ENCODE data around the gene RABGAP1L.
A peak's percentile ranks its signal among the peaks of the same experiment; 100 is the strongest.

The RABGAP1L gene

DNA sequence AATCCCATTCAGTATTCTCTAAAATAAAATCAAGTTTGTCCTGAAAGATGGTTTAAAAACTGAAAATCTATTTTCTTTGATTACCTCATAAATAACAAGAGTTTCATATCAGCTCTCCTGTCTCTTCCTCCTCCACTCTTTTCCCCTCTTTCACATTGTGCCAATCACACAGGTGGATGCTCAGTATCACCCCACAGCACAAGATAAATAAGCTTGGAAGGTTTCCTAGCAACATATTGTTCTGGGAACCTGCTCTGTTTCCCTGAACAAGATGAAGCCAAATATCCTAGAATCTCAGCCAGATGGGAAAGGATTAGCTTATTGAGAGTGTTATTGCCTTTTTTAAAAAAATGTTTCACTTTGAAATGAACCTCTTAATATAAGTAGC is 794.7 kb downstream of the RABGAP1L start:
- DNase-seq = peak; percentile 65 to 75

- peak; percentile 40 to 56 for DNase-seq
Measured at GRCh38 chr1:174954671-174955669, 795.6 kb downstream of the RABGAP1L start.

GRCh38 chr1:174956086-174956485 is 796.8 kb downstream of the RABGAP1L start:
- no peak for DNase-seq

DNA sequence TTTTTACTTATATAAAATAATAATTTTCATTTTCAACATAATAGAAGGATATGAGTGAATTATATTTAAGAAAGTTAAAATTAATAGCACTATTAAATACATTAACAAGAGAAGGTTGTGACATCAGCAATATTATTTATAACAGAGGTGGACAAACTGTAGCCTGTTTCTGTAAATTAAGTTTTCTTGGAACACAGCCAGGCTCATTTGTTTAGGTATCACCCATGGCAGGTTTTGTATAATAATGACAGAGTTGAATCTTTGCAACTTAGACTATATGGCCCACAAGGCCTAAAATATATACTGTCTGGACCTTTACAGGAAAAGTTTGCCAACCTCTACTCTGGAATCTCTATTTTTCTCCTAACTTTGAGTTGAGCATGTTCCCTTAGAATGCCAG is 797.7 kb downstream of the RABGAP1L start:
- DNase-seq = no peak

GRCh38 chr1:174957829-174958228 is 798.5 kb downstream of the RABGAP1L start:
- DNase-seq = no peak

- DNase-seq = no peak
Measured at GRCh38 chr1:174958396-174958795, 799.1 kb downstream of the RABGAP1L start.

DNA sequence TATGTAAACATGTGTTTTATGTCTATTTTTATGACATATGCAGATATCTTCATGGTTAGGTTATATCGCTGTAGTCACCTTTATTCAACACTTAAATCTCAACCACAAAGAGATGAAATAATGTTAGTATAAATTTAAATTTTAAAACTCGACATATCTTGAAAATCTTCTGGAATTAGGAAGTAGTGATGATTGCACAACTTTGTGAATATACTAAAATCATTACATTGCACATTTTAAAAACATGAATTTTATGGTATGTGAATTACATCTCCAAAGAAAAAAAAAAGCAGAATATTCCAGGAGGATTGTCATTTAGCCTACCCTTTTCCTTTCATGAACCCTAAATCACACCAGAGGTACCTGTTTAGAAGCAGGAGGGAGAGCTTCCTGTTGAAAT is 801.0 kb downstream of the RABGAP1L start:
- DNase-seq = no peak

DNA sequence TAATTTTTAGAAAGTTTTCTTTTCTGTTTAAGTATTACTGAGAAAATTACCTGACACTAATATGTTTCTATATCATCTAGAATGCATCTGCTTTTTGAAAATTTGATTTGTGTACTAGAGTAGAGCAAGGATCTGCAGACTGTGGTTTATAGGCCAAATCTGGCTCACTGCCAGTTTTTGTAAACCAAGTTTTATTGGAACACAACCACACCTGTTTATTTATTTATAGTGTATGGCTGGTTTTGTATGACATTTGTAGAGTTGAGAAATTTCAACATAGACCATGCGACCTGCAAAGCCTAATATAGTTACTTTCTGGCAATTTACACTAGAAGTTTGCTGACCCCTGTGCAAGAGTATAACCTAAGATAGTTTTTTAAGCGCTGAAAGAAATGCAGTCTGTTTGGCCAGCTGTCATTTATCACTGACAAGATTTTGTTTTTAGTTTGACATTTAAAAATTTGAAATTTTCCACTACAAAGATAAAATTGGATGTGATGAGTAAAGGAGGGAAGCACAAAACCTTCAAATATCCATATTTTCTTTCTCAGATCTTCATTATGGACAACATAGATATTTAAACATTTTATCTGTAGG is 804.3 kb downstream of the RABGAP1L start:
- DNase-seq = peak in 1 of 2 experiments; percentile 31

DNA sequence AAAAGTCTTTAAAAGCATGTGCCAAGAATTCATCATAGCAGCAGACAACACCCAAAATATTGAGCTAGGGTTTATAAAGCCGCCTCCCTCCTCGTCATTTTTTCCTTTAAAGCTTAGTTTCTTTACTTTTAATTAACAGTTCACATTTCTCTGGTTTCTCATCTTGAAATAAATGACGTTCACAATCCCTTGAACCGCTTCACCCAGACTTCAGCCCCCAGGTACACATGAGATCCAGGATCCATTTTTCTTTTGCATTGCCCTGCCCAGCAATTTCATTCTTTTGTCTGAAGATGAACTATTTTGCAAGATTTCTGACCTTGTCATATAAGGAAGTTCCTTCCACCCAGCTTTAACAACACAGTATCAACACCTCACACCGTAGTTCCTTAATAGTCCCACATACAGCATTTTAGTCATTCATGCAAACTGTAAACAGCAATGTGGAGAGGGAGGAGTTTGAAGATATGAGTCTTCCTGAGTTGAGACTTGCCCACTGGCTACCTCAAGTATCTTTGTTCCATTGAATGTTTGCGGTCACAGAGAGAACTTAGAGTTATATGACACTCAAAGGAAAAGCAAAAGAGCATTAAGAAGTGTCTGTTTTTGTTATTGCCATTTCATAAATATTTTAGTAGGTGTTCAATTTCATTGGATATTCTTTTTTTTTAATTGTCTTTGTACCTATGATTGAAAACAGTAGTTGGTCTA is 805.1 kb downstream of the RABGAP1L start:
- no peak for DNase-seq

DNA sequence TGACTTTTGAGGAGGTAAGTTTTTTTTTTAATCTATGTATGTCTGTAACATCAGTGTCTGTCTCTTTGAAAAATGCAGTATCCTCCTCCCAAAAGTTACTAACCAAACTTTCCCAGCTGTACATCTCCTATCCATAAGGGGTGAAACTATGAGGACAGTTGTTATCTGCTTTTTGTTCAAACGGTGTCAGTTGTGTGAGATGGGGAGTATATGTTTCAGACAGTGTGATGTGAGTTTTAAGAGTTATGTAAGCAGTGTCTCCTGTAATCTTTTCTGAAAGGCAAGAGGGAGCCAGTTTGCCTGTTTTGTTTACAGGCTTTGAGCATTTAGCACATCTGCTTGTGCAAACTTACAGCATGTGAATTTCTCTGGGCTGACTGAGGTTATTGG is 805.6 kb downstream of the RABGAP1L start:
- no peak for DNase-seq

DNA sequence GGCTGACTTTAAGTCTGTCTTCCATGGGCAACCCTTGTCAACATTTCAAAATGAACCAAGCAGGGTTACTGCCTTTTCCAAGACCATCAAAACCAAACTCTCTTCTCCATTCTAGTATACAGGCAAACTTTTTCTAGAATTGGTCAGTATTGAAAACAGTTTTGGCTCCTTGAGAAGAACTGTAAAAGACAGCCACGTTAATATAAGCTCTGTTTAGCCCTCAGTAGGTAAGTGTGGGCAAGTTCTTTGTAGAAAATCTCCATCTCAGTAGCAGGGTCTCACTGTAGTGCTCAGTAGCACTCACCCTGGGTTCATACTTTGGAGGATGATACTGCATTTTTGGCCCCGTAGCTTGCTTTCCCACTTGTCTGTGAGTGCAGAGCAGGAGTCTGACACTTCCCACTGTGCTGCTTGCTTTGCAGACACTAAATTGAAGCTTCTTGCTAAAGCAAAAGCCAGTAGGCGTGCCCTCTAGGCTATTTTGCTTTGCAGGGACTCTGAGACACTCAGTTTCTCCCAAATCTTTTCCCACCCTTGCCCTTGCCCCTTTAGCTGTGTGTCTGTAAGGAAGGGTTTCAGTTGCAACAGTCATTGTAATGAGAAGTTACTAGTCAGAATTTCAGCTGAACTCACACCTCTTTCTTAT is 806.2 kb downstream of the RABGAP1L start:
- DNase-seq = no peak

GRCh38 chr1:174966008-174966572 is 806.8 kb downstream of the RABGAP1L start:
- DNase-seq = no peak

DNA sequence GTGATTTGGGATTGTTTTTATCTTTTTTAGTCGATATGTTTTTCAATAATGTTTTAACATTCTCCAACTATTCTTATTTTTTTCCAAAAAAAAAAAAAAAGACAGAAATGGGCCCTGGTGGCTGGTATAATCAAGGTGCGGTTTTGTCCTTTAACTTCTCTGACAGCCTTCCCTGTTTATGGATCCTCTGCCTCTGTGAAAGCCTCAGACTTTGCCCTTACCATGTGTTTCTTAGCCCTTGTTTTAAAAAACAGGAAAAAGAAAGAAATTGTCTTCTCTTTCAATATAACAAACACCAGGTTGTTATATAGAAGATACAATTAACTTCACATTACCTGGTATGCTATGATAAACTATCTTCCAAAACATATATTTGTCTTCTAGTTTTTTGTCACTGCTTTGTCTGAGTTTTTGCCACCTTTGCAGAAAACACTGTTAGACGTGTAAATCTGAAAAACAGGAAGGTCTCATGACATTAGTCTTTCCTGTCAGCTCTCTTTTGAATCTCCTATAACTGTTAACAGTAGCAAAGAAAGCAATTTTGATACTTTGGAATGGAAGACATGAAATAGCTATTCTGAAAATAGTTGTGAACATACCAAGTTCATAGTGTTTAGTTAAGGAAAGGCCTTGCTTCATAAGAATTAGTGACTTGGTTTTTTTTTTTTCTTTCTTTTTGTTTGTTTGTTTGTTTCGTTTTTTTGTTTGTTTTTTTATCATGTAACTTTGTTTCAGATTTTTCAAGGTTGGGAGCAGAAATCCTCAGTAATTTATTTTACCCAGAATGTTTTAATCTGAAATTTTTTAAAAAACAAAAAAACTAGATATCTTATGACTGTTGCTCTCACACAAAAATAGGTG is 808.8 kb downstream of the RABGAP1L start:
- no peak for DNase-seq

GRCh38 chr1:174968750-174969244 is 809.5 kb downstream of the RABGAP1L start:
- DNase-seq = no peak

GRCh38 chr1:174969977-174970376 is 810.7 kb downstream of the RABGAP1L start:
- no peak for DNase-seq

DNA sequence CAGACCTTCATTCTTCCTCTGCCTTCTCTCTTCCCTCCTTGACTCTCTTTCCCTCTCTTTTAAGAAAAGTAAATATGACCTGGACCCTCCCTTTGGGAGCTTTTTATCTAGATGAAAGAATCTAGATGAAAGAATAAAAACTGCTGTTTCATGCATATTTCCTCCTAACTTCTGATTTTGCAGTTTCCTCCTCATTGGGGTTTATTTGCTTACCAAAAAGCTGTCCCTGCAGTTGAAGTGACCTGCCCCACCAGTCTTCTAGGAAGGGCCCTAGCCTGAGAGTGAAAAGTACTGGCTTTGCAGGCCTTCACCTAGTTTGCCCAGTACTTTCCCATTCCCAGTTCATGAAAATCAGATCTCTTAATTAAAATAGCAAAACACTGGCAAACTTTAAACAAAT is 812.1 kb downstream of the RABGAP1L start:
- DNase-seq = no peak

- DNase-seq = no peak
Measured at GRCh38 chr1:174971902-174972301, 812.6 kb downstream of the RABGAP1L start.

DNA sequence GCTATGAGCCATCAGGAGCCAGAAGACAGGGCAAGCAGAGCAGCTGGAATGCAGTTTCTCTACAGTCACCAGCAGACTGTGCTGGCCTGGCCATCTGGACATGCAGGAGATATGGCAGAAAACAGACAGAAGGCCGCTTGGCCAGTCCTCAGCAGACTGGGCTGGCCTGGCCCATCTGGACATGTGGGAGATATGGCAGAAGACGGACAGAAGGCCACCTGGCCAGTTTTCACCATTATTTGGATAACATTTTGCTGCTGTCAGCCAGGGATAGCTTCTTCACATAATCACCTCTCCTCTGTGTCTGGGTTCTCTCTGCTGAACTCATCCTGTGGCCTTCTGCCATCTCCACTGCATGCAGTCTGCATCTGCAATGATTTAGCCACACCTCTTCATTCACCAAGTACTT is 815.4 kb downstream of the RABGAP1L start:
- no peak for DNase-seq

DNA sequence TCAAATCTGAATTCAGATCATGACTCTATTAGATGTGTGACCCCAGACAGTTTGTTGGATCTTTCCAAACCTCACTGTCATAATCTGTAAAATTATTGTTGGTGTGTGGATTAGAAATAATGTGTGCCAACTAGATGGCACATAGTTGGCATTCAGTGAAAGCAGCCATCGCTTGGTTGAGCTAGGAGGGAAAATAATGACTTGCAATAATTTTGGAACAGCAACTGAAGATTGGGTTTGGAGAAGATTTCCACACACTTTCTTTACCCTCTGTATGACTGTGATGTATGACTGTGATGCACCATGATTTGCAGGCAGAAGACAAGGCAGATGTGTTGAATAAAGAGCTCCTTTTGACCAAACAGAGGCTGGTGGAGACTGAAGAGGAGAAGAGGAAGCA is 816.4 kb downstream of the RABGAP1L start:
- no peak for DNase-seq

- DNase-seq = no peak
Measured at GRCh38 chr1:174976436-174977108, 817.3 kb downstream of the RABGAP1L start.
